Measurements from ENCODE around the gene TMEFF1.

DNA sequence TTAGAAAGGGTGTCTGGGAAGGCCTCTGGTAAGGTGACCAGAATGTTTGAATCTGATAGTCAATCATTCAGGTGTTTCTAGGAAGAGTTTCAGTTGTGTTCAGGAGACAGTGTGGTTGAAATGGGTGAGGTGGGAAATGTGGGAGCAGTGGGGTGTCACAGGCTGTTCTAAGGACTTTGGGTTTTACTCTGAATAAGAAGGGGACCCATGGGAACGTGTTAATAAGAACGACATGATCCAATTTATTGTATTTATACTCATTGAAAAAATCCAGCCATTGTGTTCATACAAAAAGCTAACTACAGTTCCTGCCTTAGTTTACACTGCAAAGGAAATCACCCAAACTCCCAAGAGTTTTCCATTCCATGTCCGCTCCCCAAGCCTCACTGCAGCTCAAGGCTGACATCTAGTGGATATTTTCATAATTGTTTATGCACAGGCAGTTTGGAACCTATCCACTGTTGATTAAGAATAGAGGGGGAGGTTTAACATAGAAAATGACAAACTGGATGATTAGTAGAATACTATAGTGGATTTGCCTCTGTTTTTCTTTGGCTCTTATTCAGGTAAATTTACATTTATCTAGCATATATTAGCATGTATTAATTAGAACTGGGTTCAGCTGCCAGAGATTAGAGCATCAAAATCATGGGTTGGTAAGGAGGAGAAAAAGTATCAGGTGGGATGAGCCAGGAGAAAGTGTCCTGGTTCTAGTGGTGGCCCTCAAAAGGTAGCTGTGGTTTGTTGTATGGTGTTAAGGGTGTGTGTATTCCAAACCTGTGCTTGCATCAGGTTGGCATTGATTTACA lies 122.6 kb downstream of the TMEFF1 start:
- TF ChIP-seq CTCF (IDR thresholded peaks at IDR 0.05; ENCODE audit: low read depth, low read length, poor library complexity, severe bottlenecking) (peak; percentile 85), EZH2phosphoT487 (IDR thresholded peaks at IDR 0.05; ENCODE audit: borderline replicate concordance, low read length) (no peak)
